ENCODE results near the gene EPS8L2. TPM values are rescaled to one million over a fixed set of nuclear protein-coding genes. Genes with fewer than 3 reads are reported as not detected.
A peak's percentile ranks its signal among the peaks of the same experiment; 100 is the strongest.

Gene EPS8L2
- total RNA-seq, 2 donors from 2014 or later = 4.7 to 7.5 TPM

DNA sequence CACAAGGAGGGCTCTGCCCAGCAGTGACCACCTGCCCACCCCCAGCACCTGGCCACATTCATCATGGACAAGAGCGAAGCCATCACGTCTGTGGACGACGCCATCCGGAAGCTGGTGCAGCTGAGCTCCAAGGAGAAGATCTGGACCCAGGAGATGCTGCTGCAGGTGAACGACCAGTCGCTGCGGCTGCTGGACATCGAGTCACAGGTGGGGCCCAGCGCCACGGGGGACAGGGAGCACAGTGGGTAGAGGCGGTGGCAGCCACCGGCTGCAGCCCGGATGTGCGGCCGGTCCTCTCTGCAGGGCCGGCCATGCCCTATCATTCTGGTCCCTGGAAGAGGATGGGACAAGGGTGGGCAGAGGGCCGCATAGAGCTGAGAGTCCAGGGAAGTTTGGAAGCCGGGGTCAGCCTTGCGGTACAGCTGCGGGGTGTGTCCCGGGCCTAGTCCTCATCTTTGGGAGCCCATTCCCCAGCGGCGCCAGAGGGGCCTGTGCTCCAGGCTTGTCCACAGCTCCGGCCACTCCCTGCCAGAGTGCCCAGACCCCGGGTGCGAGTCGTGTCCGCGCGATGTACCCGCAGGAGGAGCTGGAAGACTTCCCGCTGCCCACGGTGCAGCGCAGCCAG lies 14.1 kb downstream of the EPS8L2 start:
- no peaks in the 10 kb centered on the region for H3K9me3 ChIP-seq
- peaks cover 0 to 10% of the 10 kb centered on the region in 2 donors for H3K27me3 ChIP-seq
- DNase-seq (ENCODE audit: low spot score) = no peak
- no peaks in the 10 kb centered on the region for H3K36me3 ChIP-seq
- no peak for TF ChIP-seq CTCF (IDR thresholded peaks at IDR 0.05)
- no peak overlapping the region for H3K27ac ChIP-seq
- H3K4me3 ChIP-seq = no peak overlapping the region
- H3K4me1 ChIP-seq = peaks cover 0 to 12% of the 10 kb centered on the region in 2 donors

- peaks cover 0 to 17% of the 10 kb centered on the region in 2 donors for H3K4me1 ChIP-seq
- peaks cover 0 to 17% of the 10 kb centered on the region in 2 donors for H3K27me3 ChIP-seq
- H3K27ac ChIP-seq = no peak overlapping the region
- no peaks in the 10 kb centered on the region for H3K36me3 ChIP-seq
- no peaks in the 10 kb centered on the region for H3K9me3 ChIP-seq
- peak overlapping the region in 1 of 2 donors; percentile 25 for H3K4me3 ChIP-seq
- no peak for DNase-seq (ENCODE audit: low spot score)
- TF ChIP-seq CTCF (IDR thresholded peaks at IDR 0.05) = no peak
Measured at GRCh38 chr11:720642-721246, 14.7 kb downstream of the EPS8L2 start.

DNA sequence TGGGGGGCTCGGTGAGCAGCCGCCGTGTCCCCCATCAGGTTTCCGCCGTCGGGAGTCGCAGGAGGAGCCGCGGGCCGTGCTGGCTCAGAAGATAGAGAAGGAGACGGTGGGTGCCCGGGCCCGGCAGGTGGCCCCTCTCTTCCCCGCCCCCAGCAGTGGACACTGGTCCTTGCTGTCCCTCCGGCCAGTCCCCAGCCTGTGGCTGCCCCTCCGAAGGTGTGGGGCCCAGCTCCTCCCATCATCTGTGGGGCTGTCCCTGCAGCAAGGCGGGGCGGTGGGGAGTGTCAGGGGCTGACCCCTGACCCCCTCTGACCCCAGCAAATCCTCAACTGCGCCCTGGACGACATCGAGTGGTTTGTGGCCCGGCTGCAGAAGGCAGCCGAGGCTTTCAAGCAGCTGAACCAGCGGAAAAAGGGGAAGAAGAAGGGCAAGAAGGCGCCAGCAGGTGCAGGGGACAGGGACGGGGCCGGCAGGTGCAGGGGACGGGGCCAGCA lies 15.3 kb downstream of the EPS8L2 start:
- Histone ChIP-seq H3K4me1 (peaks cover 0 to 23% of the 10 kb centered on the region in 2 donors), H3K9me3 (no peaks in the 10 kb centered on the region), H3K4me3 (no peak overlapping the region), H3K36me3 (no peaks in the 10 kb centered on the region), H3K27ac (no peak overlapping the region), H3K27me3 (peaks cover 4 to 20% of the 10 kb centered on the region in 2 donors)
- no peak for DNase-seq (ENCODE audit: low spot score)
- no peak for TF ChIP-seq CTCF (IDR thresholded peaks at IDR 0.05)

DNA sequence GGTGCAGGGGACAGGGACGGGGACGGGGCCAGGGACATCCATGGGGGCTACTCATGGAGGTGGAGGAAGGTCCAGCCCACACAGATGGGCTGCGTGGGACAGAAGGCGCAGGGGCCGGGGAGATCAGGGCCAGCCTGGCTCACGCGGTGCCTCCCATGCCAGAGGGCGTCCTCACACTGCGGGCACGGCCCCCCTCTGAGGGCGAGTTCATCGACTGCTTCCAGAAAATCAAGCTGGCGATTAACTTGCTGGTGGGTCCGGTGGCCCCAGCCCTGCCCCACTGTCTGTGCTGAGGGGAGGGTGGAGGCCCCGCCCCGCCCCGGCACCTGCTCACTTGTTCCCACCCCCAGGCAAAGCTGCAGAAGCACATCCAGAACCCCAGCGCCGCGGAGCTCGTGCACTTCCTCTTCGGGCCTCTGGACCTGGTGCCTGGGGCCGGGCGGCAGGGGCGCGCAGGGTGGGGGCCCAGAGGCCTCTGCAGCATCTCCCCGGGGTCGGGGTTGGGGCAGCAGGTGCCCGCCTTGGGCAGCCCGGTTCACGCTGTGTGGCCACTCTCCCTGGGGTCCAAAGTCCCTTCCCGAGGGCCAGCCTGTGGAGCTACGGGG lies 15.8 kb downstream of the EPS8L2 start:
- DNase-seq (ENCODE audit: low spot score) = no peak
- peaks cover 4 to 20% of the 10 kb centered on the region in 2 donors for H3K27me3 ChIP-seq
- no peak for TF ChIP-seq CTCF (IDR thresholded peaks at IDR 0.05)

DNA sequence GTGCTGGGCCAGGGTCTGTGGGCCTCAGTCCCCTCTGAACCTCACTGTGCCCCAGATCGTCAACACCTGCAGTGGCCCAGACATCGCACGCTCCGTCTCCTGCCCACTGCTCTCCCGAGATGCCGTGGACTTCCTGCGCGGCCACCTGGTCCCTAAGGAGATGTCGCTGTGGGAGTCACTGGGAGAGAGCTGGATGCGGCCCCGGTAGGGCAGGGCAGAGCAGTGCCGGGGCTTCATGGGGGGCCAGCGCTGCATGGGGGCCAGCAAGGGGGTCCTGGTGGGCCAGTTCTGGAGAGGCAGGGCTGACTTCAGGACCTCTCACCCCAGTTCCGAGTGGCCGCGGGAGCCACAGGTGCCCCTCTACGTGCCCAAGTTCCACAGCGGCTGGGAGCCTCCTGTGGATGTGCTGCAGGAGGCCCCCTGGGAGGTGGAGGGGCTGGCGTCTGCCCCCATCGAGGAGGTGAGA lies 16.3 kb downstream of the EPS8L2 start:
- Histone ChIP-seq H3K4me1 (peaks cover 0 to 33% of the 10 kb centered on the region in 2 donors), H3K27ac (no peak overlapping the region), H3K36me3 (no peaks in the 10 kb centered on the region), H3K4me3 (no peak overlapping the region), H3K9me3 (no peaks in the 10 kb centered on the region), H3K27me3 (peaks cover 4 to 20% of the 10 kb centered on the region in 2 donors)
- no peak for TF ChIP-seq CTCF (IDR thresholded peaks at IDR 0.05)
- no peak for DNase-seq (ENCODE audit: low spot score)

More for the DNA sequence above, 15.8 kb downstream of the EPS8L2 start:
- Histone ChIP-seq H3K4me1 (peaks cover 0 to 28% of the 10 kb centered on the region in 2 donors), H3K9me3 (no peaks in the 10 kb centered on the region), H3K36me3 (no peaks in the 10 kb centered on the region), H3K27ac (no peak overlapping the region), H3K4me3 (no peak overlapping the region)
